DND-41 (cell line): Measurements from ENCODE around the gene EBNA1BP2.

Source experiments
- EZH2 ChIP-seq: IDR thresholded peaks from 3 replicates; pipeline ENCODE4 v1.6.1; 2012; ENCODE audit warnings: borderline replicate concordance, low read depth, mild to moderate bottlenecking, moderate library complexity, low read length, inconsistent platforms; ENCODE audit not compliant: severe bottlenecking
- TF ChIP-seq, protein P1 (sequence below): IDR thresholded peaks from 2 replicates; pipeline ENCODE4 v1.5.1; 2012; ENCODE audit warnings: borderline replicate concordance, low read length, moderate library complexity, mild to moderate bottlenecking; ENCODE audit not compliant: poor library complexity, severe bottlenecking; ENCODE audit errors: extremely low read depth

DNA sequence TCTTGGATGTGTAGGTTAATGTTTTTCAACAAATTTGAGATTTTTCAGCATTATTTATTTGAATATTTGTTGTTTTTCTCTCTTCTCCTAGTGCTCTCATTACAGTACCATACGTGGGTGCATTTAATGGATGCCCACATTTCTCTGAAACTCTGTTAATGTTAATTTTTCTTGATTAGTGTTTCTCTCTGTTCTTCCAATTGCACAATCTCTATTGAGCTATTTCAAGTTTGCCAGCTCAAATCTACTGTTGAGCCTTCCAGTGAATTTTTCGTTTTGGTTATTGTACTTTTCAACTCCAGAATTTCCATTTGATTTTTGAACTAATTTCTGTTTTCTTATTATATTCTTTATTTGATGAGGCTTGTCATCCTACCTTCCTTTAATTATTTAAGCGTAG is 31.8 kb upstream of the EBNA1BP2 start:
- TF ChIP-seq, protein P1, sequence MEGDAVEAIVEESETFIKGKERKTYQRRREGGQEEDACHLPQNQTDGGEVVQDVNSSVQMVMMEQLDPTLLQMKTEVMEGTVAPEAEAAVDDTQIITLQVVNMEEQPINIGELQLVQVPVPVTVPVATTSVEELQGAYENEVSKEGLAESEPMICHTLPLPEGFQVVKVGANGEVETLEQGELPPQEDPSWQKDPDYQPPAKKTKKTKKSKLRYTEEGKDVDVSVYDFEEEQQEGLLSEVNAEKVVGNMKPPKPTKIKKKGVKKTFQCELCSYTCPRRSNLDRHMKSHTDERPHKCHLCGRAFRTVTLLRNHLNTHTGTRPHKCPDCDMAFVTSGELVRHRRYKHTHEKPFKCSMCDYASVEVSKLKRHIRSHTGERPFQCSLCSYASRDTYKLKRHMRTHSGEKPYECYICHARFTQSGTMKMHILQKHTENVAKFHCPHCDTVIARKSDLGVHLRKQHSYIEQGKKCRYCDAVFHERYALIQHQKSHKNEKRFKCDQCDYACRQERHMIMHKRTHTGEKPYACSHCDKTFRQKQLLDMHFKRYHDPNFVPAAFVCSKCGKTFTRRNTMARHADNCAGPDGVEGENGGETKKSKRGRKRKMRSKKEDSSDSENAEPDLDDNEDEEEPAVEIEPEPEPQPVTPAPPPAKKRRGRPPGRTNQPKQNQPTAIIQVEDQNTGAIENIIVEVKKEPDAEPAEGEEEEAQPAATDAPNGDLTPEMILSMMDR, result no peak
- no peak for TF ChIP-seq EZH2
